ENCODE data around the gene BIRC7.
"Not testable (repeated sequence)": the region's sequence is repeated elsewhere in the genome, so short reads cannot be mapped to it uniquely, and the experiment has no call there.

Gene BIRC7

GRCh38 chr20:63249891-63250290 lies 14.2 kb downstream of the BIRC7 start:
- no peak for DNase-seq

GRCh38 chr20:63251350-63251749 lies 15.6 kb downstream of the BIRC7 start:
- not testable (repeated sequence) for DNase-seq

GRCh38 chr20:63252284-63252711 lies 16.6 kb downstream of the BIRC7 start:
- DNase-seq = no peak

GRCh38 chr20:63253065-63253437 lies 17.3 kb downstream of the BIRC7 start:
- no peak for DNase-seq

GRCh38 chr20:63253438-63254231 lies 17.9 kb downstream of the BIRC7 start:
- no peak for DNase-seq

GRCh38 chr20:63254232-63254605 lies 18.5 kb downstream of the BIRC7 start, which contains the start of gene NKAIN4:
Gene NKAIN4 (minus strand): TSS chr20:63254463. CDS start chr20:63254450, 13 bp downstream.
- no peak for DNase-seq

- no peak for DNase-seq
Observed at GRCh38 chr20:63254606-63255384, 19.1 kb downstream of the BIRC7 start.

- no peak for DNase-seq
Observed at GRCh38 chr20:63255931-63256704, 20.4 kb downstream of the BIRC7 start.

GRCh38 chr20:63256954-63257353 lies 21.2 kb downstream of the BIRC7 start:
- DNase-seq = no peak

GRCh38 chr20:63257629-63258028 lies 21.9 kb downstream of the BIRC7 start:
- no peak for DNase-seq

GRCh38 chr20:63258781-63259180 lies 23.1 kb downstream of the BIRC7 start:
- DNase-seq = no peak

- no peak for DNase-seq
Observed at GRCh38 chr20:63259734-63260460, 24.2 kb downstream of the BIRC7 start.

- no peak for DNase-seq
Observed at GRCh38 chr20:63260521-63260920, 24.8 kb downstream of the BIRC7 start.

GRCh38 chr20:63261060-63261794 lies 25.5 kb downstream of the BIRC7 start:
- DNase-seq = no peak

- no peak for DNase-seq
Observed at GRCh38 chr20:63261795-63262528, 26.3 kb downstream of the BIRC7 start.

GRCh38 chr20:63262836-63263235 lies 27.1 kb downstream of the BIRC7 start:
- no peak for DNase-seq

- no peak for DNase-seq
Observed at GRCh38 chr20:63264000-63264399, 28.3 kb downstream of the BIRC7 start.

GRCh38 chr20:63264519-63264918 lies 28.8 kb downstream of the BIRC7 start:
- DNase-seq = no peak

GRCh38 chr20:63265891-63266515 lies 30.3 kb downstream of the BIRC7 start:
- no peak for DNase-seq

- no peak for DNase-seq
Observed at GRCh38 chr20:63267691-63268090, 32.0 kb downstream of the BIRC7 start.

GRCh38 chr20:63268256-63268655 lies 32.6 kb downstream of the BIRC7 start:
- no peak for DNase-seq

Data from NCI-H1092 treated with DMSO at 0.1 percent for 48 hours (cell line).